ENCODE data around the gene DAZAP1.

DAZAP1 gene

GRCh38 chr19:1456121-1456900 lies 48.9 kb downstream of the DAZAP1 start:
- no peak for DNase-seq

GRCh38 chr19:1457031-1457739 lies 49.8 kb downstream of the DAZAP1 start:
- DNase-seq: no peak

DNA sequence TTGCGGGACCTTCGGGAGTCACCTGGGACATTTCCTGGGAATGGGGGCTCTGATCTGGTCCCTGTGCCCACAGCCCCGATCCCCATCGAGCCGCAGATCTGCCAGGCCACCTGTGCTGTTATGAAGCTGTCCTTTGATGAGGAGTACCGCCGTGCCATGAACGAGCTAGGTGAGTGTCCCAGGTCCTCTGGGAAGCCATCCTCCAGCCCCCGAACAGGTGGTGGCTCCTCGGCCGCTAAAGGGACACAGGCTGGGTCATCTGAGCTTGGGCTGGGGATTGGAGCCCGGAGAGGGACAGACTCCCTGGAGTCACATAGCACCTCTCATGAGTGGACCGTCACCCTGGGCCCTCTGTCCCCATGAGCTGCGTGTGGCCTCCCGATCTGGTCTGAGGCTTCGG lies 50.5 kb downstream of the DAZAP1 start:
- DNase-seq: no peak

GRCh38 chr19:1459479-1459878 lies 52.1 kb downstream of the DAZAP1 start:
- DNase-seq: no peak

GRCh38 chr19:1460033-1460995 lies 52.9 kb downstream of the DAZAP1 start:
- DNase-seq: no peak

DNA sequence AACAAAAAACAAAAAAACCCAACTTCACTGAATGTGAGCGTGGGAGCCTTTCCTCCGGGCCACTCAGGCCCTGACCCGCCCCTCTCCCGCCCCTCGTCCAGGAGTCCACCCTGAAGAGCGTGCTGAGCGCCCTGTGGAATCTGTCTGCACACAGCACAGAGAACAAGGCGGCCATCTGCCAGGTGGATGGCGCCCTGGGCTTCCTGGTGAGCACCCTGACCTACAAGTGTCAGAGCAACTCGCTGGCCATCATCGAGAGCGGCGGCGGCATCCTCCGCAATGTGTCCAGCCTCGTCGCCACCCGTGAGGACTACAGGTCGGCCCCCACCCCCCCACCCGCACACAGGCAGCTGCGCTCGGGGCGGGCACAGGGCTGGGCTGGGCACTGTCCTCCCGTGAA lies 54.5 kb downstream of the DAZAP1 start:
- no peak for DNase-seq

GRCh38 chr19:1465191-1466016 lies 58.0 kb downstream of the DAZAP1 start:
- DNase-seq: peak; percentile 75

GRCh38 chr19:1466018-1466460 lies 58.7 kb downstream of the DAZAP1 start:
- DNase-seq: no peak

- DNase-seq: peak; percentile 61
Measured at GRCh38 chr19:1466461-1467214, 59.3 kb downstream of the DAZAP1 start.

- DNase-seq: no peak
Measured at GRCh38 chr19:1467215-1467489, 59.8 kb downstream of the DAZAP1 start.

- peak; percentile 55 for DNase-seq
Measured at GRCh38 chr19:1467490-1468273, 60.3 kb downstream of the DAZAP1 start.

- DNase-seq: peak; percentile 56
Measured at GRCh38 chr19:1468274-1468820, 61.0 kb downstream of the DAZAP1 start.

- no peak for DNase-seq
Measured at GRCh38 chr19:1468821-1469254, 61.5 kb downstream of the DAZAP1 start.

GRCh38 chr19:1469255-1470054 lies 62.1 kb downstream of the DAZAP1 start:
- no peak for DNase-seq

- no peak for DNase-seq
Measured at GRCh38 chr19:1470055-1470304, 62.6 kb downstream of the DAZAP1 start.

DNA sequence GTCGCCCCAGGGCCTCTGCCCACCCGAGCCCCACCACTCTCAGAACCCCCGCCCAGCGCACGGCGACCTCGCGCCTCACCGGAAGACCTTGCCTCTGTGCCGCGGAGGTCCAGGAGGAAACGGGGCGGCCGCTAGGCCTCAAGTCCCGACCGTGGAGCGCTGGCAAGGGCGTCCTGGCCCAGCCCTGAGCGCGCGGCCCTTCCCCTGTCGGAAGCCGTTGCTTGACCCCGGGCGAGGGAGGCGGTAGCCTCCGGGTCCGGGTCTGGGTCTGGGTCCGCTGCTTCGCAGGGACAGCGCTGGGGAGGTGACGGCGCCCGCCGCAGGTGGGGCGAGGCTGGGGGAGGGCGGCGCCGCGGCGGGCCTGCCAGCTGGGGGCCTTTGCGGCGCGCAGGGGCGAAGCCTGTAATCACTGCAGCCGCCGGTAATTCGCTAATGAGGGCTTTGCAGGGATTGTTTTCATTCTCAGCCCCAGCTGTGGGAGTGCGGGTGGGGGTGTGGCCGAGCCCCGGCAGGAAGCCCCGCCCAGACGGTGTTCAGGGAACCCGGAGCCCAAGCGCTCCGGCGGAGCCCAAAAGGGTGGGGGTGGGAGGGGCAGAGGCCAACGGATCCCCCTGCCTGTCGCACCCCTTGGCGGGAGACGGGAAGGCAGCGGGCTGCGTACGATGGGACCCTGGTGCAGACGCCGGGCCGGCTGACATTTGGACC lies 63.1 kb downstream of the DAZAP1 start:
- DNase-seq: peak; percentile 63

- DNase-seq: peak; percentile 64
Measured at GRCh38 chr19:1471010-1471514, 63.7 kb downstream of the DAZAP1 start.

- no peak for DNase-seq
Measured at GRCh38 chr19:1471515-1472160, 64.3 kb downstream of the DAZAP1 start.

Measured in right kidney (tissue), 1 donor.